Tongue (tissue), 2 donors: ENCODE results near the gene HIC1. TPM values are rescaled to one million over a fixed set of nuclear protein-coding genes. Genes with fewer than 3 reads are reported as not detected.
A peak's percentile ranks its signal among the peaks of the same experiment; 100 is the strongest.

ENCODE experiments used
- DNase-seq: peaks from one replicate; pipeline ENCODE4 v3.0.0-alpha.2; 2015
- total RNA-seq: library from RNA; depleted of rRNA; stranded (reverse); fragments of >200 nt; gene quantifications from one replicate; pipeline ENCODE4 v1.2.3, GENCODE V29; 2014

The HIC1 gene
- total RNA-seq, 1 donor from 2014 or later, result 56.1 TPM

DNA sequence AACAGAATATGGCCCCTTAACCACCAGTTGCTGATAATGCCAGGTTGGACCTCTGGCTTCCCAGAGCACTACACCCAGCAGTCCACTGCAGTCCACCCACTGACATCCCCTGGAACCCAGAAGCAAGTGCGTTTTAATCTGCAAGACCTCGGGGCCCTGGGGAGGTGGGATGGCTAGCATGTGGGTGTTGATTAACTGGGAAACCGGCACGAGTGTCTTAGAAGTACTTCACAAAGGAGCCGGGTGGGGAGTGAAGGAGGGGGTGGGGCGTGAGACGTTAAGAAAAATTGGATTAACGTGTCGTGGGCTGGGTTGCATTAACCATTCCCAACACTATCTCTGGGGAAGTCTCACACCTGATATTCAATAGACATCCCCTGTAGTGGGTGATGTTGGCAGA is 6.1 kb upstream of the HIC1 start:
- no peak for DNase-seq

DNA sequence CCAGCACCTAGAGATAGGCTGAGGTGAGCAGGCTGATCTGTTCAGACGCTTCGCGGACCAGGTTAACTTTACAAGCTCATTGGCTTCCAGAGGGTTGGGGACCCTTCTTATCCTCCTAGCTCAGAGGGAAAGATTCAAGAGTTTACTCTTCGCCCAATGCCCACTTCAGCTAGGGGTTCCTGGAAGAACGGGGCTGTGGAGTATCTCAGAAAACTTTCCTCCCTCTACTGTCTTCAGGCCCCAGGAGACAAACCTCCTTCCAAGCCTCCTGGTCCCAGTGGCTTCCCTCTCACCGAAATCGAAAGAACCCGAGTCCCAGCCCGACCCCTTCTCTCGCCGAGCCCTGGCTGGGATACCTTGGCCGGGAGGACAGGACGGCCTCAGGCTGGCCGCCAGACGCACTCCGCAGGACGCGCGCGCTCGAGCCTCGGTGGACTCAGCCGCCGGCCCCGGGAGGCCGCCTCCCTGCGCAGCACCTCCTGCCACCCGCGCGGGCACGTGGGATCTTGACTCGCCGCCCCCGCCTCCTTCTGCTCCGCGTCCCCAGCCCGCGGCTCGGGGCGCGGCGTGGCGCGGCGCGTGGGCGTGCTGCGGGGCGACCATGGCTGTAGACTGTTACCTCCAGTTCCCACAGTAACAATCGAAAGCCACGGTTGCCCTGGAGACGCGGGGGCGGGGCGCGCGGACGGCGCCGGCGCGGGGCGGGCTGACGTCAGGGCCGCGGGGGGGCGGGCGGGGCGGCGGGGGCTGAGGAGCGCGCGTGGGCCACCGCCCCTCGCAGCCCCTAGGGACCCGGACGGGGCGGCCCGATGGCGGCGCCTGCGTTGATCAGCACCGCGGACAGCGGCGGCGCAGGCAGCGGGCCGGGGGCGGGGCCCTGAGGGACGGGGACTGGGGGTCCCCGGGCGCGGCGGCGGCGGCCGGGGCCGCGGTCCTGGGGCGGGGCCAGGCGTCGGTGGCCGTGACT is 5.3 kb upstream of the HIC1 start:
- peak; percentile 90 for DNase-seq

DNA sequence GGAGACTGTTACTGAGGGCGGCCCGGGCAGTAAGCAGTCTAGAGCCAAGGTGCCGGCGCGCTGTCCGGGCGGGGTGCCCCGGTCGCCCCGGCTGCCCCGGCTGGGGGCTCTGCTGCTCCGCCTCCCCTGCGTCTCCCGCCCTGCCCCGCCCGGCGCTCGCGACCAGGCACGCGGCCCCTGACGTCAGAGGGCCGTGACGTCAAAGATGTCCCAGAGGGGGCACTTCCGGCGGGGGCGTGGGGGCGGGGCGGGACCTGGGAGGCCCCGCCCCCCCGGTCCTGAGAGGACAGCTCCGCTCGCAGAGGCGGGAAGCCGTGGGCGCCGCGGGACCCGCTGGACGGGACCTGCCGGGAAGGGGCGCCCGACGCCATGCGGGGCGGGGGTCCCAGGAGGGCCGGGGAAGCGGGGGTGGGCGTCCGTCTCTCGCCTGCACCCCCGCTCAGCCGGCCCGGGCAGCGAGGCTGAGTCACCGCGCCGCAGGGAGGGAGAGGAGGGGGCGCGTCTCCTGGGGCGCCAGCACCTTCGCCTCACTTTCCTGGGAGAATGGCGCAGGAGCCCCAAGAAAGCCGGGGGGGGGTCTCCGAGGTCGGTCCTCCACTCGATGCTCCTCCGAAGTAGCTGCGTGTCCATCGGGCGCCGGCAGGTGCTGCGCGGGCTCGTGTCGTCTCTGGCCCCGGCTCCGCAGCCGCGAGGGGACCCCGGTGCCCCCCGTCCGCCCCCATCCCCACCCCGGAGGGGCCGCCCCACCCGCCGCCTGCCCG is 4.4 kb upstream of the HIC1 start:
- peak; percentile 76 for DNase-seq

DNA sequence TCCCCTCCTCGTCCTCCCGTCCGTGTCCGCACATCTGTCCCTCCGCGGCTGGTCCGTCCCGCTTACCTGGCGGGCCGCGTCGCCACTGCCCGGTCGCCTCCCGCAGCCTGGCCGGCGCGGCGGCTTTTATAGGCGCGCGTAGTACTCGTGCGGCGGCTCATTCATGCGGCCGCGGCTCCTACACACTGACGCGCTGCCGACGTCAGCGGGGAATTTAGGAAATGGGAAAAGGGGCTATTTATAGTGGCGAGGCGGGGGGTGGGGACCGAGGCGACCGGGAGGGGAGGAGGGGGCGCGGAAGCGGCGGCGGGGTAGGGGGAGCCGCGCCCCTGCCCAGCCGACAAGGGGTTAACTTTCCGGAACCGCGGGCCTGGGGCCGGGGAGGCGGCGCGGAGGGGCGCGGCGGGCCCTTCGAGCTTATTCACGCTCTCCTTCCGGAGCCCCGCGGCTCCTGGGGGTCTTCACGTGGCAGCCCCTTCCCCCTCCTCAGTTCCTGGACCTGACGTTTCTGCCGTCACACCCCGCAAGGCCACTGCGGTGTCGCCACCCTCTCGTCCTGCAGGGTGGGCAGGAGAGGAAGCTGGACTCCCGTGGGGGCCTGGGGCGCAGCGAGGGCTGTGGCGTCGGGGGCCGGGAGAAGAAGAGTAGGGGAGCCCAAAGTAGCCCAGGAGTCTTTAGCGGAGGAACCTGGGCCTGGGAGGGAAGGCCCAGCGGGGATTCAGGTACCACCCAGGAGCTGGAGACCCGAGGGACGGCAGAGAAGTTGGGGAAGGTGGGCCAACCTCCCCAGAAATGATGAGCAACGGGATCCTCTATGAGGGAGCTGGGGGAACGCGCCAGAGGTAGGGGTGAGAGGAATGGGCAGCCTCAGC is 3.6 kb upstream of the HIC1 start:
- no peak for DNase-seq

DNA sequence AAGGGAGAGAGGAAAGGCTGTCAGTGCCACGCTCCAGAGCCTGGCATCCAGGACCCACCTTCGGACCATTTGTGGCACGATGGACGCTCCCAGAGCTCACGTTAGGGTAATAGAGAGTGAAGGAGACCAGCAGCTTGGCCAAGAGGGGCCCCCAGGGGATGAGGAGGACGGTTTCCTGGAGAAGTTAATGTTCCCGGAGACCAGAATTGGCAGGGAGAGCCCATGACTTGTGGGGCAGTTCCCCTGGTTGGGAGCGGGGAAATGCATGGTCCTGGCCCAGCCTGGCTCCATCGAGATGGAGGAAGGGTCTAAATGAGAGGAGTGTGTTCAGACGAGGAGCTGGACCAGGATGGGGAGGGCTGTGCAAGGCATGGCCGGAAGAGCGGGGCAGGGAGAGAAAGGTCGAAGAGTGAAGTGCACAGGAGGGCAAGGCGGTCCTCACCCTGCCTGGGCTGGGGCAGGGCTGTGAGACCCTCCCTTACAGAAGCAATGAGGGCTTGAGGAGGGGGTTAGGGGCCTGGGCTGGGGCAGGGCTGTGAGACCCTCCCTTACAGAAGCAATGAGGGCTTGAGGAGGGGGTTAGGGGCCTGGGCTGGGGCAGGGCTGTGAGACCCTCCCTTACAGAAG is 2.9 kb upstream of the HIC1 start:
- DNase-seq, result no peak

DNA sequence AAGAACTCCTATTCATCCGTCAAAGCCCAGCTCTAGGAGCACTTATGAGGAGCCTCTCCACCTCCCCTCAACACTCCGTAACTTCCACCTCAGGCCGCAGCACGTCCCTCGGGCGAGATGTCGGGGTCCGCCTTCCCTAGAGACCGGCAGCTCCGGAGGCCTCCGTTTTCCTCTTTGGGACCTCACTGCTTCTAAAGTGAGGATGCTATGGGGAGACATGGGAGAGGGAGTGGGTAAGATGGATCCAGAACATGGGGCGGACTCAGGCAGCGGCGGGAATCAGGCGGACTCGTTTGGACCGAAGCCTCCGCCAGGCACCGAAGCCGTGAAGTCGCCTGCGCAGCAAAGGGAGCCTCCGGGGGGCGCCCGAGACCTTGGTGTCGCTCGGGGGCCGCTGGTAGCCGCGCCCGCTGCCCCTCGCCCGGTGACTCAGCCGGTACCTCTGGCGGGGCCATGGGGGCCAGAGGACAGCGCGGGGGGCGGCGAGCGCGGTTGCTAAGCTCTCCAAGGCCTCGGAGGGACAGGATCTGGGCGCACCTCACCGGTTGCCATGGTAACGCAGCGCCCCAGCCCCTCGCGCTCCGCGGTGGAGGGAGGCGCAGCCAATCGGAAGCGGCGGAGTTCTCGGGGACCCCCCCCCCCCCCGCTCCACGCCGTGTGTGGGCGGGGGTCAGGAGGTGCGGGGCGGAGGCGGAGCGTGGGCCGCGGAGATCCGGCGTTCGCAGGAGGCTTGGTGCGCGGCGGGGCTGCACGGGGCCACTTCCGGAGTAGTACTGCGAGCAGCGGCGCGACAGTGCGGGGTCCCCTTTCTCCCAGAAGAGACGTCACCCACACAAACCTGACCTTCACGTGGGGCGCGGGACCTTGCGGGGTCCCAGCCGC is 1.3 kb upstream of the HIC1 start:
- DNase-seq, result peak; percentile 72

DNA sequence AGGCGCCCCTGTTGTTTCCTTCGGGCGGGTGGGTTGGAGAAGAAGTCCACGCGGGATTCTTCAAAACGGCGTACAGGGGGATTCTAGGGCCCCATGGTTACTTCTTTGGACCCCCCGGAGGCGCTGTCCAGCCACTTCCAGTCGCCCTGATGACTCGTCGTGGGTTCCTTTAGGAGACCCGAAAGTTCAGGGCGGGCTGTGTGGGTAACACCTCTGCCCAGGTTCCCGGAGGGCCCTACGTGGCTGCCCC is 716 bp upstream of the HIC1 start:
- no peak for DNase-seq

DNA sequence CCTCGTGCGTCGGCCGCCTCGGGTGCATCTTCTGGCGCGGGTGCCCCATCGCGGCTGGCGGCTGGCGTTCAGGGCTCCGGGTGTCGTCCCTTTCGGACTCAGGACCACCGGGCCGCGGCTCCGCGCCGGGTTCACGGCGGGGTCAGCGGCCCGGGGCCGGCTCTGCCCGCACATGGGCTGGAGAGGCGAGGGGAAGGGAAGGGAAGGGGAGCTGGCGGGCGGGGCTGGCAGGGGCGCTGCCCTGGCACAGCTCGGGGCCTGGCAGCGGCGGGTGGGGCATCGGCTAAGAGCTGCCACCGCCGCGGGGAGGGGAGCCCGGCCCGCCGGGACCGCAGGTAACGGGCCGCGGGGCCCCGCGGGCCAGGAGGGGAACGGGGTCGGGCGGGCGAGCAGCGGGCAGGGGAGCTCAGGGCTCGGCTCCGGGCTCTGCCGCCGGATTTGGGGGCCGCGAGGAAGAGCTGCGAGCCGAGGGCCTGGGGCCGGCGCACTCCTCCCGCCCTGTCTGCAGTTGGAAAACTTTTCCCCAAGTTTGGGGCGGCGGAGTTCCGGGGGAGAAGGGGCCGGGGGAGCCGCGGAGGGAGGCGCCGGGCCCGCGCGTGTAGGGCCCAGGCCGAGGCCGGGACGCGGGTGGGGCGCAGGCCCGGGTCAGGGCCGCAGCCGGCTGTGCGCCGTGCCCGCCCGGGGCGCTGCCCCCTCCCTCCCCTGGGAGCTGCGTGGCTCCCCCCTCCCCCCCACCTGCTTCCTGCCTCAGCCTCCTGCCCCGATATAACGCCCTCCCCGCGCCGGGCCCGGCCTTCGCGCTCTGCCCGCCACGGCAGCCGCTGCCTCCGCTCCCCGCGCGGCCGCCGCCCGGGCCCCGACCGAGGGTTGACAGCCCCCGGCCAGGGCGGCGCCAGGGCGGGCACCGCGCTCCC is 646 bp downstream of the HIC1 start:
- DNase-seq, result peak; percentile 37

DNA sequence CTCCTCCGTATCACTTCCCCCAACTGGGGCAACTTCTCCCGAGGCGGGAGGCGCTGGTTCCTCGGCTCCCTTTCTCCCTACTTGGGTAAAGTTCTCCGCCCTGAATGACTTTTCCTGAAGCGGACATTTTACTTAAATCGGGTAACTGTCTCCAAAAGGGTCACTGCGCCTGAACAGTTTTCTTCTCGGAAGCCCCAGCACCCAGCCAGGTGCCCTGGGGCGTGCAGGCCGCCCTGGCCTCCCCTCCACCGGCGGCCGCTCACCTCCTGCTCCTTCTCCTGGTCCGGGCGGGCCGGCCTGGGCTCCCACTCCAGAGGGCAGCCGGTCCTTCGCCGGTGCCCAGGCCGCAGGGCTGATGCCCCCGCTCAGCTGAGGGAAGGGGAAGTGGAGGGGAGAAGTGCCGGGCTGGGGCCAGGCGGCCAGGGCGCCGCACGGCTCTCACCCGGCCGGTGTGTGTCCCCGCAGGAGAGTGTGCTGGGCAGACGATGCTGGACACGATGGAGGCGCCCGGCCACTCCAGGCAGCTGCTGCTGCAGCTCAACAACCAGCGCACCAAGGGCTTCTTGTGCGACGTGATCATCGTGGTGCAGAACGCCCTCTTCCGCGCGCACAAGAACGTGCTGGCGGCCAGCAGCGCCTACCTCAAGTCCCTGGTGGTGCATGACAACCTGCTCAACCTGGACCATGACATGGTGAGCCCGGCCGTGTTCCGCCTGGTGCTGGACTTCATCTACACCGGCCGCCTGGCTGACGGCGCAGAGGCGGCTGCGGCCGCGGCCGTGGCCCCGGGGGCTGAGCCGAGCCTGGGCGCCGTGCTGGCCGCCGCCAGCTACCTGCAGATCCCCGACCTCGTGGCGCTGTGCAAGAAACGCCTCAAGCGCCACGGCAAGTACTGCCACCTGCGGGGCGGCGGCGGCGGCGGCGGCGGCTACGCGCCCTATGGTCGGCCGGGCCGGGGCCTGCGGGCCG is 1.6 kb downstream of the HIC1 start:
- peak; percentile 55 for DNase-seq

DNA sequence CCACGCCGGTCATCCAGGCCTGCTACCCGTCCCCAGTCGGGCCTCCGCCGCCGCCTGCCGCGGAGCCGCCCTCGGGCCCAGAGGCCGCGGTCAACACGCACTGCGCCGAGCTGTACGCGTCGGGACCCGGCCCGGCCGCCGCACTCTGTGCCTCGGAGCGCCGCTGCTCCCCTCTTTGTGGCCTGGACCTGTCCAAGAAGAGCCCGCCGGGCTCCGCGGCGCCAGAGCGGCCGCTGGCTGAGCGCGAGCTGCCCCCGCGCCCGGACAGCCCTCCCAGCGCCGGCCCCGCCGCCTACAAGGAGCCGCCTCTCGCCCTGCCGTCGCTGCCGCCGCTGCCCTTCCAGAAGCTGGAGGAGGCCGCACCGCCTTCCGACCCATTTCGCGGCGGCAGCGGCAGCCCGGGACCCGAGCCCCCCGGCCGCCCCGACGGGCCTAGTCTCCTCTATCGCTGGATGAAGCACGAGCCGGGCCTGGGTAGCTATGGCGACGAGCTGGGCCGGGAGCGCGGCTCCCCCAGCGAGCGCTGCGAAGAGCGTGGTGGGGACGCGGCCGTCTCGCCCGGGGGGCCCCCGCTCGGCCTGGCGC is 2.4 kb downstream of the HIC1 start:
- peak; percentile 24 for DNase-seq

DNA sequence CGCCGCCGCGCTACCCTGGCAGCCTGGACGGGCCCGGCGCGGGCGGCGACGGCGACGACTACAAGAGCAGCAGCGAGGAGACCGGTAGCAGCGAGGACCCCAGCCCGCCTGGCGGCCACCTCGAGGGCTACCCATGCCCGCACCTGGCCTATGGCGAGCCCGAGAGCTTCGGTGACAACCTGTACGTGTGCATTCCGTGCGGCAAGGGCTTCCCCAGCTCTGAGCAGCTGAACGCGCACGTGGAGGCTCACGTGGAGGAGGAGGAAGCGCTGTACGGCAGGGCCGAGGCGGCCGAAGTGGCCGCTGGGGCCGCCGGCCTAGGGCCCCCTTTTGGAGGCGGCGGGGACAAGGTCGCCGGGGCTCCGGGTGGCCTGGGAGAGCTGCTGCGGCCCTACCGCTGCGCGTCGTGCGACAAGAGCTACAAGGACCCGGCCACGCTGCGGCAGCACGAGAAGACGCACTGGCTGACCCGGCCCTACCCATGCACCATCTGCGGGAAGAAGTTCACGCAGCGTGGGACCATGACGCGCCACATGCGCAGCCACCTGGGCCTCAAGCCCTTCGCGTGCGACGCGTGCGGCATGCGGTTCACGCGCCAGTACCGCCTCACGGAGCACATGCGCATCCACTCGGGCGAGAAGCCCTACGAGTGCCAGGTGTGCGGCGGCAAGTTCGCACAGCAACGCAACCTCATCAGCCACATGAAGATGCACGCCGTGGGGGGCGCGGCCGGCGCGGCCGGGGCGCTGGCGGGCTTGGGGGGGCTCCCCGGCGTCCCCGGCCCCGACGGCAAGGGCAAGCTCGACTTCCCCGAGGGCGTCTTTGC is 3.1 kb downstream of the HIC1 start:
- peak; percentile 27 for DNase-seq

DNA sequence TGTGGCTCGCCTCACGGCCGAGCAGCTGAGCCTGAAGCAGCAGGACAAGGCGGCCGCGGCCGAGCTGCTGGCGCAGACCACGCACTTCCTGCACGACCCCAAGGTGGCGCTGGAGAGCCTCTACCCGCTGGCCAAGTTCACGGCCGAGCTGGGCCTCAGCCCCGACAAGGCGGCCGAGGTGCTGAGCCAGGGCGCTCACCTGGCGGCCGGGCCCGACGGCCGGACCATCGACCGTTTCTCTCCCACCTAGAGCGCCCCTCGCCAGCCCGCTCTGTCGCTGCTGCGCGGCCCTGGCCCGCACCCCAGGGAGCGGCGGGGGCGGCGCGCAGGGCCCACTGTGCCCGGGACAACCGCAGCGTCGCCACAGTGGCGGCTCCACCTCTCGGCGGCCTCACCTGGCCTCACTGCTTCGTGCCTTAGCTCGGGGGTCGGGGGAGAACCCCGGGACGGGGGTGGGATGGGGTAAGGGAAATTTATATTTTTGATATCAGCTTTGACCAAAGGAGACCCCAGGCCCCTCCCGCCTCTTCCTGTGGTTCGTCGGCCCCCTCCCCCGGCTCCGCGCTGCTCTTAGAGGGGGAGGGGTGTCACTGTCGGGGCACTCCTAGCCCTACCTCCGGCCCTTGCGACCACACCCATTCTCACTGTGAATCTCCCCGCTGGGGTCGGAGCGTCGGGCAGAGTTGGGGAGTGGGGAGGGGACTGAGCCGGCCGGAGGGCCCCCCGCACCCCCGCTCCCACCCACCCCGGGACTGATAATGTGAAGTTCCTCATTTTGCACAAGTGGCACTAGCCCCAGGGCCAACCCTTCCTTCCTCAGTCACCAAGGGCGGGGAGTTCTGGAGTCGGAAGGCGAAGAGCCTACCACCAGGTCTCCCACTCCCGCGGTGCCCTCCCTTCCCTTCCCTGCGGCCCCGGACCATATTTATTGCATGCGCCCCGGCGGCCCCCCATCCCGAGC is 4.0 kb downstream of the HIC1 start:
- peak; percentile 68 for DNase-seq

DNA sequence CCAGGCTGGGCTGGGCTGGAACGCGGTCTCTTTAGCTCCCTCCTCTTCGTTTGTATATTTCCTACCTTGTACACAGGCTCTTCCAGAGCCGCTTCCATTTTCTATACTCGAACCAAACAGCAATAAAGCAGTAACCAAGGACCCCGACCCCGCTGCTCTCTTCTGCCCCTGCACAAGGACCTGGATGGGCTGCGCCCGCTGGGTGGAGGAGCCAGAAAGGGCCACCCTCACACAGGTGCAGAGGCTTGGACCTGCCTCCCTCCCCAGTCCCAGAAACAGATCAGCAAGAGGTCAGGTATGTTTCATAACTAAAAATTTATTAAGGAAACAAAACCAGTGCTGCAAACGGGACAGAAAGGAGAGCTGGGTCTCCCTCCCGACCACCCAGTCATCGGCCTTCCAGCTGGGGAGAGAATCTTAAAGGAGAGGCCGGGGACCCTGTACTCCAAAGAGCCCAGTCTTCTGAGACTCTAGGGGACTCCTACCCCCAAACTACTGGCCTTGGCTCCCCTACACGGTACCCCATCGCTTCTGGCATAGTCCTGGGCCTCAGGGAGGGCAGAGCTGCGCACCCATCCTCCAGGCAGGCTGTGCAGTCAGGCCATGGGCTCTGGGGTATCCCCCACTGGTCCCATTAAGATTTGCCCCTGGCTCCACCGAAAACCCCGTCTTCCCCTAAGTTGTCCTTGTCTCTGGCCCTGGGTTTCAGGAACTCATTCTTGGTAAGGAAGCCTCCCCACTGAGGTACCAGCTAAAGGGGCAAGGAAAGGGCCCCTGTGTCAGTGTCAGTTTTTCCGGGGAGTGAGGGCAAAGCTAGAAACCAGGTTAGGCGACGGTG is 4.9 kb downstream of the HIC1 start:
- DNase-seq, result no peak

DNA sequence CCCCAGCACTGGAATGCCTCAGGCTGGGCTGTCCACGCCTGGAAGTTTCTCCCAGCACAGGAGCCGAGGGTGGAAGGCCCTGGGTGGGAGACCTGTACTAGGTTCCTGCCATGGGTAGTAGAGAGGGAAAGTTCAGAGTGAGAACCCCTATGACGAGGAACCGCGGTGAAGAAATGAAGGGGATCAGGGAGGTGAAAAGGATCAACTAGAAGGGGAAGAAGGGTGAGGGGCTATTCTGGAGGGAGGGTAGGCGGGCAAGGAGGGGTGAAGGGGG is 5.4 kb downstream of the HIC1 start:
- no peak for DNase-seq

DNA sequence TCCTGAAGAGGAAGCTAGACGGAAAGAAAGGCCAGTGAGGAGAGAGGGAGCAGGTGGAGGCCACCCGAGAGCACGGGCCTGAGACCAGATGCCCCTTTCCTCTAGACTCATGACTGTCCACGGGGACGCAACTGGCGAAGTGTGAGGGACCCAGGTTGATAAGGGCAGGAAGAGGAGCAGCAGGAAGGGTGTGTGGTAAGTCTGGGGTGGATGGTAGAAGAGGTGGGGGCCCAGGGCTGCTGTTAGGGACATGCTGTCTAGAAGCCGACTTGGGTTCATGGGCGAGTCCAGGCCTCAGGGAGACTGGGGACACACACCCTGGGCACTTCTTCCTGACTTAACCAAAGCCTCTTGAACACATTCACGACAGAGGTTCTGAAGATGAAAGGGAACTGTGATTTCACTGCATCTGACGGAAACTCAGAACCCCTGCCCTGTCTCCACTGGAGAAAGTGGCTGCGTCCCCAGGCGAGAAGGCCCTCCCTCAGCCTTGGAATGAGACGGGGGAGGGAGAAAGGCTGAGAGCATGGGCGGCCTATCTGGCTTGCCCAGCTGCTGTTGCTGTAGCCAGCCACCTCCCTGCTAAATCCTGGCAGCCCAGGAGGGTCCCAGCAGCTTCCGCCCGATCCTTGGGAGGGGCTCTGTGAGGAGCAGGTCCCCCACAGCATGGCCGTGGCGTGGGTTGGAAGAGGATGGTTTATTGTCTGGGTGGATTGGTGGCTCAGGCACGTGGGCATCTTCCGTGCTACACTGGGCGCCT is 6.0 kb downstream of the HIC1 start:
- DNase-seq, result no peak
